K562 (cell line): ENCODE results near the gene CROT. TPM values are rescaled to one million over a fixed set of nuclear protein-coding genes. Genes with fewer than 3 reads are reported as not detected.

Experiments
- ATAC-seq: fragments of 200-7000 bp; cut with Tn5 transposase; 3 replicates; pipeline ENCODE4 v1.9.1; 2020; ENCODE audit warnings: moderate library complexity
- BruUV-seq: library from RNA; stranded (reverse); fragments of 400-500 nt; replicated peaks from 2 replicates; lab custom pipeline; 2021; lab: Mats Ljungman, UMichigan
- CTCF ChIA-PET: fragments of 300-600 bp; formaldehyde crosslinking; extraction: SDS; loops from one replicate; lab custom pipeline; 2021; ENCODE audit warnings: low intra/inter-chr PET ratio; lab: Yijun Ruan, JAX
- POLR2A ChIA-PET: fragments of 300-600, 350-650 bp; sonication (Branson Sonifier 250); formaldehyde crosslinking; extraction: SDS; loops from one replicate; lab custom pipeline; 2021; ENCODE audit warnings: antibody characterized with exemption, inconsistent platforms; lab: Yijun Ruan, JAX
- DNase-seq, 4 experiments: peaks; one replicate each; pipeline versions ENCODE4 v3.0.0 to v3.0.0-alpha.2; 2011 to 2018; ENCODE audit warnings: low spot score in 3 of 4, mixed read lengths in 3 of 4; ENCODE audit errors: extremely low read depth in 1 of 4
- FAIRE-seq: peaks from 2 replicates; lab custom pipeline; 2011; peaks lifted over from hg19 to GRCh38; lab: Jason Lieb, UNC
- H2AFZ ChIP-seq: 2 replicates; pipeline ENCODE4 v1.6.0; 2011; ENCODE audit warnings: low read depth, low read length, control low read depth, inconsistent platforms
- H3K27ac ChIP-seq: fragments of 200-600 bp; 3 replicates; pipeline ENCODE4 v1.8.0; 2011; ENCODE audit warnings: low read depth, mild to moderate bottlenecking, control low read depth, inconsistent platforms, low read length, moderate library complexity, mixed read lengths; ENCODE audit errors: extremely low read depth
- H3K27me3 ChIP-seq, 2 experiments: fragments of 300-600 bp in 1 of 2; 2 replicates in 1 of 2; 3 replicates in 1 of 2; pipeline versions ENCODE4 v1.6.0 to v1.8.0; 2011; ENCODE audit warnings: inconsistent platforms in 2 of 2, low read length in 2 of 2, mild to moderate bottlenecking in 1 of 2, mixed read lengths in 1 of 2, moderate library complexity in 1 of 2; ENCODE audit not compliant: control insufficient read depth in 2 of 2, insufficient read depth in 2 of 2
- H3K36me3 ChIP-seq: fragments of 300-600 bp; 3 replicates; pipeline ENCODE4 v1.8.0; 2011; ENCODE audit warnings: mild to moderate bottlenecking, low read length, inconsistent platforms; ENCODE audit not compliant: control insufficient read depth, insufficient read depth
- H3K4me1 ChIP-seq, 2 experiments: fragments of 200-600 bp in 1 of 2; replicated peaks in 1 of 2; 2 replicates in 1 of 2; 3 replicates in 1 of 2; pipeline versions ENCODE4 v1.5.1 to v1.8.0; 2011; ENCODE audit warnings: inconsistent platforms in 2 of 2, low read length in 2 of 2, mild to moderate bottlenecking in 1 of 2, mixed read lengths in 1 of 2, moderate library complexity in 1 of 2; ENCODE audit not compliant: control insufficient read depth in 2 of 2, insufficient read depth in 2 of 2
- H3K4me2 ChIP-seq: 2 replicates; pipeline ENCODE4 v1.6.1; 2011; ENCODE audit warnings: low read length, control low read depth, inconsistent platforms, mixed read lengths; ENCODE audit not compliant: insufficient read depth
- H3K4me3 ChIP-seq: fragments of 200-600 bp; sonication (generic), shearing (Covaris generic); 2 replicates; pipeline ENCODE4 v1.5.1; 2016; ENCODE audit warnings: control low read depth, inconsistent platforms
- H3K79me2 ChIP-seq: fragments of 200-600 bp; 3 replicates; pipeline ENCODE4 v1.8.0; 2011; ENCODE audit warnings: low read length, inconsistent platforms; ENCODE audit not compliant: control insufficient read depth, insufficient read depth
- H3K9ac ChIP-seq, 2 experiments: 2 replicates each; pipeline versions ENCODE4 v1.6.0 to v1.6.1; 2011; ENCODE audit warnings: low read depth in 2 of 2, low read length in 2 of 2, control low read depth in 1 of 2, inconsistent platforms in 1 of 2, mild to moderate bottlenecking in 1 of 2, mixed read lengths in 1 of 2; ENCODE audit not compliant: insufficient read depth in 1 of 2
- H3K9me1 ChIP-seq: one replicate; pipeline ENCODE4 v1.6.0; 2011; ENCODE audit warnings: inconsistent platforms, mild to moderate bottlenecking, low read length, moderate library complexity; ENCODE audit not compliant: control insufficient read depth, insufficient read depth
- H3K9me3 ChIP-seq: replicated peaks from 2 replicates; pipeline ENCODE4 v1.5.1; 2011; ENCODE audit warnings: low read depth, low read length, inconsistent platforms; ENCODE audit not compliant: control insufficient read depth, insufficient read depth
- H4K20me1 ChIP-seq: replicated peaks from 2 replicates; pipeline ENCODE4 v1.6.1; 2011; ENCODE audit warnings: low read length, inconsistent platforms, mixed read lengths; ENCODE audit not compliant: control insufficient read depth, insufficient read depth
- CBX5 ChIP-seq: IDR thresholded peaks from 2 replicates; pipeline ENCODE4 v1.6.1; 2014; ENCODE audit warnings: low read depth, borderline replicate concordance
- FOSL1 ChIP-seq: fragments of 200-800 bp; sonication (Bioruptor generic); conservative IDR thresholded peaks from 2 replicates; pipeline ENCODE4 v1.6.1; 2016; ENCODE audit warnings: missing genetic modification characterization, missing compliant biosample characterization
- JUNB ChIP-seq: fragments of 450-650 bp; formaldehyde crosslinking; conservative IDR thresholded peaks from 2 replicates; pipeline ENCODE4 v1.4.0; 2020; ENCODE audit warnings: mild to moderate bottlenecking
- KAT2B ChIP-seq: IDR thresholded peaks from one replicate; pipeline ENCODE4 v1.6.1; 2012; ENCODE audit warnings: low read depth, mild to moderate bottlenecking, control low read depth, inconsistent platforms, low read length, moderate library complexity
- NELFE ChIP-seq: IDR thresholded peaks from 2 replicates; pipeline ENCODE4 v1.6.1; 2011; ENCODE audit warnings: mild to moderate bottlenecking; ENCODE audit not compliant: insufficient read depth, insufficient read length
- NFATC3 ChIP-seq: fragments of 450-650 bp; IDR thresholded peaks from 2 replicates; pipeline ENCODE4 v1.6.1; 2017; ENCODE audit warnings: mild to moderate bottlenecking
- NFIX ChIP-seq: fragments of 250-450 bp; sonication (Bioruptor Pico); IDR thresholded peaks from 2 replicates; pipeline ENCODE4 v1.4.0; 2020; ENCODE audit warnings: low read depth, mild to moderate bottlenecking, moderate library complexity
- NR4A1 ChIP-seq, 2 experiments: fragments of 250-450 bp in 1 of 2; fragments of 450-650 bp in 1 of 2; sonication (Bioruptor Pico) in 1 of 2; IDR thresholded peaks; 2 replicates each; pipeline versions ENCODE4 v1.4.0 to v1.6.1; 2016 to 2020; ENCODE audit warnings: mild to moderate bottlenecking in 2 of 2, missing compliant biosample characterization in 1 of 2, missing genetic modification characterization in 1 of 2, moderate library complexity in 1 of 2
- PHF21A ChIP-seq: fragments of 450-650 bp; IDR thresholded peaks from 2 replicates; pipeline ENCODE4 v1.6.1; 2017; ENCODE audit warnings: low read depth, borderline replicate concordance
- SREBF1 ChIP-seq: fragments of 150-350 bp; IDR thresholded peaks from 2 replicates; pipeline ENCODE4 v1.6.1; 2014; ENCODE audit warnings: antibody characterized with exemption, low read depth, low read length, borderline replicate concordance
- TCF7 ChIP-seq: sonication (generic); IDR thresholded peaks from 2 replicates; pipeline ENCODE4 v1.6.1; 2016; ENCODE audit warnings: antibody characterized with exemption, borderline replicate concordance
- WHSC1 ChIP-seq: IDR thresholded peaks from one replicate; pipeline ENCODE4 v1.6.1; 2012; ENCODE audit warnings: low read length, control low read depth, inconsistent platforms
- ZBTB11 ChIP-seq, 3 experiments: fragments of 200-800 bp in 1 of 3; fragments of 250-450 bp in 1 of 3; fragments of 450-650 bp in 1 of 3; sonication (Bioruptor Pico) in 1 of 3; sonication (Bioruptor generic) in 1 of 3; formaldehyde crosslinking in 1 of 3; IDR thresholded peaks; 2 replicates each; pipeline versions ENCODE4 v1.6.1 to v1.8.0; 2016 to 2022; ENCODE audit warnings: mild to moderate bottlenecking in 2 of 3, missing genetic modification characterization in 2 of 3, missing compliant biosample characterization in 1 of 3, moderate library complexity in 1 of 3
- ZKSCAN1 ChIP-seq: fragments of 150-350 bp; IDR thresholded peaks from 2 replicates; pipeline ENCODE4 v1.6.1; 2016; ENCODE audit warnings: low read depth, low read length
- ZNF12 ChIP-seq: sonication (generic); formaldehyde crosslinking; IDR thresholded peaks from 2 replicates; pipeline ENCODE4 v1.4.0; 2020; ENCODE audit warnings: mild to moderate bottlenecking, missing genetic modification reagents
- ZNF668 ChIP-seq: fragments of 250-450 bp; sonication (Bioruptor Pico); IDR thresholded peaks from 2 replicates; pipeline ENCODE4 v1.8.0; 2022; ENCODE audit warnings: mild to moderate bottlenecking, inconsistent platforms
- ZNF740 ChIP-seq, 3 experiments: fragments of 200-800 bp in 1 of 3; sonication (Bioruptor generic) in 1 of 3; sonication (generic) in 1 of 3; formaldehyde crosslinking in 1 of 3; IDR thresholded peaks; 2 replicates each; pipeline versions ENCODE4 v1.6.1 to v1.8.0; 2016 to 2022; ENCODE audit warnings: mild to moderate bottlenecking in 2 of 3, missing compliant biosample characterization in 2 of 3, missing genetic modification characterization in 2 of 3, missing genetic modification reagents in 1 of 3
- WGBS: fragments of 100-300 bp; shearing (Covaris generic); methylation state at CpG from one replicate; pipeline ENCODE4 v1.1.6; 2016; ENCODE audit warnings: low coverage, mixed read lengths; ENCODE audit not compliant: insufficient coverage; ENCODE audit errors: missing lambda C conversion rate; 5-methylcytosine and 5-hydroxymethylcytosine counted together
- in situ Hi-C: fragments of 300-500 bp; cut with MboI; formaldehyde crosslinking; loops from 4 replicates; pipeline ENCODE4 v1.15.0; 2018; ENCODE audit warnings: inconsistent platforms, mixed read lengths
- intact Hi-C: fragments of 100-400 bp; cut with micrococcal nuclease; formaldehyde crosslinking; loops from 2 replicates; pipeline ENCODE4 v1.14.2; 2022
- polyA plus RNA-seq, 8 experiments: library from polyadenylated mRNA; depleted of rRNA in 4 of 8; stranded (reverse) in 5 of 8; unstranded in 3 of 8; fragments of >200 nt; fragmentation: Nextera tagmentation in 2 of 8; fragmentation: Illumina TruSeq in 1 of 8; extraction: Ambion mirVana in 2 of 8; extraction: Trizol in 1 of 8; gene quantifications; 2 replicates each; pipeline versions ENCODE4 v1.2.1 to v1.2.3, GENCODE V29; 2011 to 2014; ENCODE audit warnings: inconsistent platforms in 1 of 8, missing spikeins in 1 of 8
- total RNA-seq, 7 experiments: library from RNA; depleted of rRNA in 6 of 7; stranded (reverse); fragments of >200 nt in 6 of 7; fragmentation: Illumina TruSeq in 2 of 7; extraction: Trizol in 2 of 7; gene quantifications; 2 replicates each; pipeline versions ENCODE4 v1.2.1 to v1.2.3, GENCODE V29; 2011 to 2021; ENCODE audit warnings: low replicate concordance in 1 of 7

The CROT gene
- total and polyA plus RNA-seq, 9 of the 15 experiments (the other 6 are each of a cell fraction or from before 2014, with no cell fraction given), result 2.5 to 8.1 (median 5.1) TPM

GRCh38 chr7:87347207-87347606 is 1.7 kb downstream of the CROT start:
- CTCF ChIA-PET, result no interaction called here

GRCh38 chr7:87347664-87348063 is 2.2 kb downstream of the CROT start:
- CTCF ChIA-PET, result no interaction called here
- Histone ChIP-seq H3K4me3 (no peak overlapping the region), H3K9me1 (no peaks in the 10 kb centered on the region), H2AFZ (peak overlapping the region; percentile 15; the same call in 1 of the 2 replicates), H3K4me1 (peaks cover 7 to 8% of the 10 kb centered on the region in 2 experiments; a peak in 4 of 5 replicates), H3K27ac (no peak overlapping the region), H3K27me3 (no peaks in the 10 kb centered on the region), H3K9me3 (no peaks in the 10 kb centered on the region), H3K36me3 (no peaks in the 10 kb centered on the region; the same call in 2 of the 3 replicates), H3K9ac (no peak overlapping the region), H4K20me1 (no peaks in the 10 kb centered on the region), H3K79me2 (no peaks in the 10 kb centered on the region), H3K4me2 (no peak overlapping the region; the same call in 1 of the 2 replicates)
- ATAC-seq (no peak), FAIRE-seq (no peak), DNase-seq (no peak)
- WGBS, result 29% methylated on average over 2 of the region's 2 CpGs
- no TSS peak for BruUV-seq
- intact Hi-C loops, result loop anchor here (5.0 kb wide), 2 partner anchors 45 to 195 kb away; partner anchors contain the start of gene DMTF1
- POLR2A ChIA-PET, result interaction anchor here (0.6 to 1.0 kb wide), 4 partner anchors 14 to 67 kb away, joined by 3 to 4 read pairs (median 3); no protein-coding TSS in a partner anchor
- in situ Hi-C loops, result no loop called here
- TF ChIP-seq ZBTB11 (CRISPR knock-in tag; IDR thresholded peaks at IDR 0.05), result no peak
- TF ChIP-seq PHF21A, result no peak
- TF ChIP-seq ZNF668 (CRISPR knock-in tag), result 0 out of 2 replicates have a peak, but pooled peaks have one; percentile 12
- no peak for TF ChIP-seq ZNF740 (CRISPR knock-in tag; IDR thresholded peaks at IDR 0.05)
- TF ChIP-seq ZNF740 (tag; IDR thresholded peaks at IDR 0.05), result no peak

More at GRCh38 chr7:87347207-87347606, 1.7 kb downstream of the CROT start:
- Histone ChIP-seq H3K36me3 (no peaks in the 10 kb centered on the region; the same call in 2 of the 3 replicates), H3K27me3 (no peaks in the 10 kb centered on the region), H3K4me3 (no peak overlapping the region), H3K9me1 (no peaks in the 10 kb centered on the region), H3K4me1 (peaks cover 7 to 8% of the 10 kb centered on the region in 2 experiments; a peak in 4 of 5 replicates), H2AFZ (no peak overlapping the region), H3K79me2 (no peaks in the 10 kb centered on the region), H3K27ac (no peak overlapping the region), H4K20me1 (no peaks in the 10 kb centered on the region), H3K9me3 (no peaks in the 10 kb centered on the region), H3K4me2 (no peak overlapping the region), H3K9ac (no peak overlapping the region)
- 14% methylated on average over 1 of the region's 1 CpG for WGBS
- TF ChIP-seq NFATC3 (no peak), FOSL1 (tag) (no peak), TCF7 (no peak), ZNF12 (CRISPR knock-in tag) (no peak), WHSC1 (no peak), KAT2B (no peak), NFIX (no peak), NELFE (no peak), NR4A1 (CRISPR knock-in tag; IDR thresholded peaks at IDR 0.05) (no peak), NR4A1 (tag; IDR thresholded peaks at IDR 0.05) (no peak), SREBF1 (no peak), ZKSCAN1 (no peak), CBX5 (no peak), JUNB (CRISPR knock-in tag) (no peak)
- no peak for DNase-seq
- FAIRE-seq, result no peak
- POLR2A ChIA-PET, result interaction anchor here (0.6 to 1.1 kb wide), 5 partner anchors 14 to 66 kb away, joined by 3 to 5 read pairs (median 3); no protein-coding TSS in a partner anchor
- intact Hi-C loops (loop anchor here (5.0 kb wide), 2 partner anchors 45 to 195 kb away; partner anchors contain the start of gene DMTF1), in situ Hi-C loops (no loop called here)
- no peak for ATAC-seq
- no TSS peak for BruUV-seq
